Epithelial cell of esophagus (primary cell): Measurements from ENCODE around the gene PRSS2.

Experiments
- DNase-seq: peaks from one replicate; pipeline ENCODE4 v3.0.0; 2010; ENCODE audit warnings: low read depth
- H3K4me3 ChIP-seq: 2 replicates; pipeline ENCODE4 v1.5.1; 2011; ENCODE audit warnings: mild to moderate bottlenecking, low read length, control low read depth
- CTCF ChIP-seq: IDR thresholded peaks from 2 replicates; pipeline ENCODE4 v1.5.1; 2011; ENCODE audit warnings: low read depth, mild to moderate bottlenecking, low read length, control low read depth, inconsistent platforms; ENCODE audit not compliant: insufficient read depth; ENCODE audit errors: missing control alignments

PRSS2 gene

DNA sequence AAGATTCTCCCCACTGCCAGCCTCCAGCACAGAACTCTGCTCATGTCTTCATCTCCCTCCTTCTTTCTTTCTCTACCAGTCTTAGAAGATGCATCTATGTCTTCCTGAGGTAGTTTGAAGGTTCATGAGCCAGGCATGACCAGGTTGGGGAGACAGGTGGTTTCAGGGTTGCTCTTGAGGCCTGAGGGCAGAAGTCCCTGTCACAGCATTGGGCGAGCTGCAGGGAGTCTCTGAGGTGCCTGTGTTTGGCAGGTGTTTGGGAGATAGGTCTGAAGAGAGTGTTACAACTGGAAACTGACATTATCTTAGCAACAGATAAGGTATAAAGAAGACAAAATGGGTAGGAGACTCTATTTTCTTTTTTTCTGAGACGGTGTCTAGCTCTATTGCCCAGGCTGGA lies 18.7 kb downstream of the PRSS2 start:
- no peak for TF ChIP-seq CTCF
- H3K4me3 ChIP-seq: no peak overlapping the region
- DNase-seq: no peak

DNA sequence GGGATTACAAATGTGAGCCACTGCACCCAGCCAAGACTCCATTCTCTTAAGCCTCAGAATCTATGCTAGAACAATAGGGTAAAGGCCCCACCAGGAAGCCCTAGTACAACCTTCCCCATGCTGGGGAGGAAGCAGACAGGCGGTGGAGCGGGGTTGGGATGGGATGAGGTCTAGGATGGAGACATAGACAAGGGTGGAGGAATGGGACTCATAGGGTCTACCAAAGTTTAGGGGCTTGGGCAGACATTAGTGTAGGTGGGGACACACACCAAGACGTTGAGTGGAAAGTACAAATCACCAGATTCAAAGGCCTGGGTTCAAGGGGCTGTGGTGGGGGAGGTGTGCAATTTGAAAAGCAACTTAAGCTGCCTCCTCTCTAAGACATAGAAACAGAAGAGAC lies 19.3 kb downstream of the PRSS2 start:
- no peak for TF ChIP-seq CTCF
- DNase-seq: no peak
- H3K4me3 ChIP-seq: no peak overlapping the region

GRCh38 chr7:142790555-142790954 lies 19.8 kb downstream of the PRSS2 start:
- no peak for TF ChIP-seq CTCF
- no peak overlapping the region for H3K4me3 ChIP-seq
- no peak for DNase-seq

- DNase-seq: no peak
- no peak overlapping the region for H3K4me3 ChIP-seq
- no peak for TF ChIP-seq CTCF
Measured at GRCh38 chr7:142791502-142791901, 20.7 kb downstream of the PRSS2 start.

DNA sequence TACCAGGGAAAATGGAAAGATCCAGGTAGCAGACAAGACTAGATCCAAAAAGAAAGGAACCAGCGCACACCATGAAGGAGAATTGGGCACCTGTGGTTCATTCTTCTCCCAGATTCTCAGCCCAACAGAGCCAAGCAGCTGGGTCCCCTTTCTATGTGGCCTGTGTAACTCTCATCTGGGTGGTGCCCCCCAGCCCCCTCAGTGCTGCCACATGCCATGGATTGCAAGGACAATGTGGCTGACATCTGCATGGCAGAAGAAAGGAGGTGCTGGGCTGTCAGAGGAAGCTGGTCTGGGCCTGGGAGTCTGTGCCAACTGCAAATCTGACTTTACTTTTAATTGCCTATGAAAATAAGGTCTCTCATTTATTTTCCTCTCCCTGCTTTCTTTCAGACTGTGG lies 21.4 kb downstream of the PRSS2 start:
- TF ChIP-seq CTCF: no peak
- H3K4me3 ChIP-seq: no peak overlapping the region
- DNase-seq: no peak

GRCh38 chr7:142792593-142792992 lies 21.8 kb downstream of the PRSS2 start:
- DNase-seq: no peak
- H3K4me3 ChIP-seq: no peak overlapping the region
- no peak for TF ChIP-seq CTCF

GRCh38 chr7:142793156-142793555 lies 22.4 kb downstream of the PRSS2 start:
- no peak for TF ChIP-seq CTCF
- DNase-seq: no peak
- no peak overlapping the region for H3K4me3 ChIP-seq
